Fibroblast of mammary gland (primary cell): Measurements from ENCODE around the gene SMC4.

Experiments
- DNase-seq: peaks from one replicate; pipeline ENCODE4 v3.0.0-alpha.2; 2010; ENCODE audit warnings: low read depth
- H3K4me3 ChIP-seq: 2 replicates; pipeline ENCODE4 v1.5.1; 2011; ENCODE audit warnings: low read depth, mild to moderate bottlenecking, low read length, moderate library complexity; ENCODE audit not compliant: control insufficient read depth
- TF ChIP-seq, protein P1 (sequence below): conservative IDR thresholded peaks from 2 replicates; pipeline ENCODE4 v1.5.1; 2011; ENCODE audit warnings: low read depth, low read length, inconsistent platforms; ENCODE audit not compliant: control insufficient read depth, insufficient read depth

SMC4 gene

GRCh38 chr3:160393346-160394008, 6.0 kb upstream of the SMC4 start:
- no peak for DNase-seq
- TF ChIP-seq, protein P1, sequence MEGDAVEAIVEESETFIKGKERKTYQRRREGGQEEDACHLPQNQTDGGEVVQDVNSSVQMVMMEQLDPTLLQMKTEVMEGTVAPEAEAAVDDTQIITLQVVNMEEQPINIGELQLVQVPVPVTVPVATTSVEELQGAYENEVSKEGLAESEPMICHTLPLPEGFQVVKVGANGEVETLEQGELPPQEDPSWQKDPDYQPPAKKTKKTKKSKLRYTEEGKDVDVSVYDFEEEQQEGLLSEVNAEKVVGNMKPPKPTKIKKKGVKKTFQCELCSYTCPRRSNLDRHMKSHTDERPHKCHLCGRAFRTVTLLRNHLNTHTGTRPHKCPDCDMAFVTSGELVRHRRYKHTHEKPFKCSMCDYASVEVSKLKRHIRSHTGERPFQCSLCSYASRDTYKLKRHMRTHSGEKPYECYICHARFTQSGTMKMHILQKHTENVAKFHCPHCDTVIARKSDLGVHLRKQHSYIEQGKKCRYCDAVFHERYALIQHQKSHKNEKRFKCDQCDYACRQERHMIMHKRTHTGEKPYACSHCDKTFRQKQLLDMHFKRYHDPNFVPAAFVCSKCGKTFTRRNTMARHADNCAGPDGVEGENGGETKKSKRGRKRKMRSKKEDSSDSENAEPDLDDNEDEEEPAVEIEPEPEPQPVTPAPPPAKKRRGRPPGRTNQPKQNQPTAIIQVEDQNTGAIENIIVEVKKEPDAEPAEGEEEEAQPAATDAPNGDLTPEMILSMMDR: no peak
- no peak overlapping the region for H3K4me3 ChIP-seq

DNA sequence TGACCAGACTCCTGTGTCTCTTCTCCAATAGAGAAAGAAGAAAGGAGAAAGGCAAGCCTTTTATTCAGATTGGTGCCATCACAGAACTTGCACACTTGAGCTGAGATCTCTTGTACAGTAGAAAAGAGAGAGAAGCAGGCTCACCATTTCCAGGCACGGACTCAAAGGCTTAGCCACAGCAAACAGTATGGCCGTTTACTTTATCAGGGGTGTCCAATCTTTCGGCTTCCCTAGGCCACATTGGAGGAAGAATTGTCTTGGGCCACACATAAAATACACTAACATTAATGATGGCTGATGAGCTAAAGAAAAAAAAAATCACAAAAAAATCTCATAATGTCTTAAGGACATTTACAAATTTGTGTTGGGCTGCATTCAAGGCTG, 5.4 kb upstream of the SMC4 start:
- TF ChIP-seq, protein P1: no peak
- DNase-seq: no peak
- no peak overlapping the region for H3K4me3 ChIP-seq

- DNase-seq: peak; percentile 70
- H3K4me3 ChIP-seq: no peak overlapping the region
- TF ChIP-seq, protein P1: no peak
These were observed 4.2 kb upstream of the SMC4 start for GRCh38 chr3:160395297-160395696.

DNA sequence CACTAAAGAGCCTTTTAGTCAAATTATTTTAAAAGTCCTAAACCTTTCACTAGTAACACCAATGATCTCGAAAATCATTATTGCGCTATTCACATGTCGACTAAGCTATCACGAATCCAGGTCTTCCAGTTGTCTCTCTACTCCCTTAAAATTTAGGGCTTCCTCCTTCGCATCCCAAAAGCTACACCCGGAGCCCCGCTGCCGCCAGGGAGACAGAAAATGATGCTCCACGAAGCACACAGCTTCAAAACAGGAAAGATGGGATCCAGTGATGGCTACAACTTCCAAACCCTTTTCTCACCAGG, 678 bp upstream of the SMC4 start:
- TF ChIP-seq, protein P1: no peak
- peak overlapping the region; percentile 85 for H3K4me3 ChIP-seq
- DNase-seq: no peak

DNA sequence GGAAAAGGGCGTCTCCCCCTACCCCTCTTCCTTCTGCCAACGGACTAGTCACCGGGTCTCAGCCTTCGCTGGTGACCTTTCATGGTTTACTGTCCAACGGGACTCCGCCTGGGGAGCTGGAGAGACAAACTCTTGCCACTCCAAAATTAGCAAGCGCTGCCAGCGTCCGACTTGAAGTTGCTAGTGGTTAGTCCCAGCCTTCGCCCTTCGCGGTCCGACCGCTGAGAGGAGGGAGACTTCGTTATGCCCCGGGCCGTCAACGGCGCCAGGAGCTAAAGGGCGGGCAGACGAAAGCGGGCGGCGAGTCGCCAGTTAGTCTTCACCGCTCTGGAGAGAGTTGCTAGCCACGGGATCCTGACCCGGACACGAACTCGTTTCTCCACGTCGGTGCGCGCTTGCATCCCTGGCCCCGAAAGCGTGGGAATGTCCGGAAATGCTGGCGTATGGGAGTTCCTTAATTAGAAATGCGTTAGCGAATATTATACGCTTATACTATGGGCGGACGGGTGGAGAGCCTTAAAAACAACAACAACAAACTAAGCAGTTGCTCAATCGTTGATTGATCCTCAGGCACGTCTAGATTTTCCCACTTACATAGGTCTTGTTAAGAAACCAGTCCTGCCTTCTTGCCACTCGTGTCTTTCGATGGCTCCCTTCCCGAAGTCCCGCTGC, 716 bp downstream of the SMC4 start:
- peak; percentile 52 for DNase-seq
- H3K4me3 ChIP-seq: peak overlapping the region; percentile 85
- TF ChIP-seq, protein P1: no peak

DNA sequence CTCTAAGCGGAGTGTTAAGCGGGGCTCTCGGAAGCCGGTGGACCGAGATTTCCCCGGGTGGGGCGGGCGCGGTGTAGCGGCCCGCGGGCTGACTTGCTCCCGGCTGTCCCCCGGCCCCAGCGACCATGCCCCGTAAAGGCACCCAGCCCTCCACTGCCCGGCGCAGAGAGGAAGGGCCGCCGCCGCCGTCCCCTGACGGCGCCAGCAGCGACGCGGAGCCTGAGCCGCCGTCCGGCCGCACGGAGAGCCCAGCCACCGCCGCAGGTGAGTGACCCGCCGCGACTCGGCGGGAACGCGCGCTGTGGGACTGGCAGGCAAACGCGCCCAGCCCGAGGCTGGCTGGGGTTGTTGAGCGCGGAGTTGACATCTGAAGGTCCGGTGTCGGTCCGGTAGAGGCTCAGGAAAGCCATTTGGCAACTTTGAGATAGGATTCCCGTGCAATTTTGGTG, 1.3 kb downstream of the SMC4 start:
- peak overlapping the region; percentile 85 for H3K4me3 ChIP-seq
- no peak for DNase-seq
- TF ChIP-seq, protein P1: no peak
